GM21390 (cell line): ENCODE results near the gene AK2.
"Not testable (repeated sequence)": the region's sequence is repeated elsewhere in the genome, so short reads cannot be mapped to it uniquely, and the experiment has no call there.

Source experiments
- ATAC-seq: cut with Tn5 transposase; IDR thresholded peaks from one replicate; pipeline ENCODE4 v1.9.1; 2021; ENCODE audit not compliant: unreplicated experiment

Gene AK2

DNA sequence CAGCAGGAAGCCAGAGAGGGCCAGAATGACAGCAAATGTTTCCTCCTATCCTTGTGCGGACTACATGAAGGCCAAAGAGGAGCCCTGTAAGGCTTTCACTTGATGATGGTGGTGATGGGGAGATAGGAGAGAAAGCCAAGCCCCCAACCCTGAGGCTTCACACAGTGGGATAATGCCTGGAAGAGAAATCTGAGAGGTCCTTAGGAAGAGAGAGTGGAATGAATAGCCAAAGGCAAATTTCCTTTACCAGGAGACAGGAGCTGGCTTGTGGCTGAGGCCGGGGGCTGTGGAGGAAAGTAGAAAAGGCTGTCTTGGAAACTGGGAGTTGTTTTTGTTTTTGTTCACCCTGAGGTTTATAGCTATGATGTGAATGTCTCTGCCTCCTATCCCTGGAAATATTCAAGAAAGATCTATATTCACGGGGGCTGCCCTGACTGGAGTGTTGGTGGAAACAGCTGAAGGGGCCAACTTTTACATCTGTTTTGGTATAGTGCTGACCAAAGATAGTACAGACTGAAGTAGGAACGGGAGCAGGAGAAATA lies 59.1 kb downstream of the AK2 start:
- no peak for ATAC-seq

DNA sequence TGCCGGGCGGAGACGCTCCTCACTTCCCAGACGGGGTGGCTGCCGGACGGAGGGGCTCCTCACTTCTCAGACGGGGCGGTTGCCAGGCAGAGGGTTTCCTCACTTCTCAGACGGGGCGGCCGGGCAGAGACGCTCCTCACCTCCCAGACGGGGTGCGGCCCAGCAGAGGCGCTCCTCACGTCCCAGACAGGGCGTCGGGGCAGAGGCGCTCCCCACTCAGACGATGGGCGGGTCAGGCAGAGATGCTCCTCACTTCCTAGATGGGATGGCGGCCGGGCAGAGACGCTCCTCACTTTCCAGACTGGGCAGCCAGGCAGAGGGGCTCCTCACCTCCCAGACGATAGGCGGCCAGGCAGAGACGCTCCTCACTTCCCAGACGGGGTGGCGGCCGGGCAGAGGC lies 61.6 kb downstream of the AK2 start:
- ATAC-seq, result not testable (repeated sequence)

DNA sequence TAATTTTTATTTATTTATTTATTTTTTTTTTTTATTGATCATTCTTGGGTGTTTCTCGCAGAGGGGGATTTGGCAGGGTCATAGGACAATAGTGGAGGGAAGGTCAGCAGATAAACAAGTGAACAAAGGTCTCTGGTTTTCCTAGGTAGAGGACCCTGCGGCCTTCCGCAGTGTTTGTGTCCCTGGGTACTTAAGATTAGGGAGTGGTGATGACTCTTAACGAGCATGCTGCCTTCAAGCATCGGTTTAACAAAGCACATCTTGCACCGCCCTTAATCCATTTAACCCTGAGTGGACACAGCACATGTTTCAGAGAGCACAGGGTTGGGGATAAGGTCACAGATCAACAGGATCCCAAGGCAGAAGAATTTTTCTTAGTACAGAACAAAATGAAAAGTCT lies 63.2 kb downstream of the AK2 start:
- ATAC-seq, result not testable (repeated sequence)

DNA sequence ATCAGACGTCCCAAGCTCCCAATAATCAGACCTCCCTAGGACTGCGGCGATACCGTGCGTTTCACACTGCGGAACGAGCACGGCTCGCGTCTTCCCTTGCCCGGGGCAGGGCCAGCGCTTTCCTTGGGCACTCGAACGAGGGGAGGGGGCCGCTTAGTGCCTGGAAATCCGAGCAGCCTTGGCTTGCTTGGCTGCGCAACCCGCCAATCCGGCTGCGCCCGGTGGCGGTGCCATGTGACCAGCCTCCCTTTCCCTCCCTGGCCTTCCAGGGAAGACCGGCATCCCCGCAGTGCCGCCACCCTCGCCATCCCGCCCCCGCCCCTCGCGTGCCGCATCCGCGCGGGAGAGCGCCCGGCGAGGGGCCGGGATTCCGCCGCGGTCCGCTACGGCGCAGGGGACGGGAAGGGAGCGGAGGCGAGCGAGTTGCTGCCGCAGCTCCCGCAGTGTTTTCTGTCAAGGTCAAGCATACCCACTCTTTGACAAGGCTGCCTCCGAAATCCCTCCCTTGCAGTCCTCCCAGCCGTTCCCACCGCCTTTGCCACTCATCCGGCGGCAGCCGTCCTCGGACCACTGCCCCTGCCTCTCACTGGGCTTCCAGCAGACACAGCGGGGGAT lies 63.8 kb downstream of the AK2 start:
- ATAC-seq, result no peak

DNA sequence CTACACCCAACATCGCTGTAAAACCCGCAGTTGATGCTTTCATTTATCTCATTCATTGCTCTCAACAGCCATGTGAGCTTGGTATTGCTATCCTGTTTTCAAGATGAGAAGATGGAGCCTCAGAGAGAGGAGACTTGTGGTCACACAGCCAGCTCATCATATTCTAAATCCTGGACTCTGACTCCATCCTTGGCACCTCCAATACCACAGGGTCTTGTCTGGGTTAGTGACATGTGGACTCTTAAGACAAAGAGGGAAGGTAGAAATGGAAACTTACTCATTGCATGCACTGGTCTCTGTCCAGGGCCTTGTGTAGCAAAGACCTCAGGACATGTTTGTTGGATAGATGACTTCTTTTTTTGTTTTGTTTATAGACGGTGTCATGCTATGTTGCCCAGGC lies 65.1 kb downstream of the AK2 start:
- ATAC-seq, result no peak

DNA sequence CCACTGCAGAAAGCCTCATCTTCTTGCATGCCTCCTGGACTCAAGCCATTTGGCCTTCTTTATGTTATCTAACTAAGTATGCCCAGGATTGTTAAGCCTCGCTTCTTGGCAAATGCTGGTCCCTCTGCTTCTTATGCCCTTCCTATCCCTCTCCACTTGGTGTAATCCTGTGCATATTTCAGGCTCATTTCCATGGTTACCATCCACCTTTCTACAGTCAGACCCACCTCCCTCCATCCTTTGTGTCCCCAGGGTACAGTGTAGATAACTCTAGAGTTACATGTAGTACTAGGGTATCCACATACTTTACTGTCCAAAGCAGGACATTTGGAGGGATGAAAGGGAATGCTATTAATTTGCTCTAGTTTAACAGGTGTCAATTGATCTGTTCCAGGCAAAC lies 65.5 kb downstream of the AK2 start:
- no peak for ATAC-seq

DNA sequence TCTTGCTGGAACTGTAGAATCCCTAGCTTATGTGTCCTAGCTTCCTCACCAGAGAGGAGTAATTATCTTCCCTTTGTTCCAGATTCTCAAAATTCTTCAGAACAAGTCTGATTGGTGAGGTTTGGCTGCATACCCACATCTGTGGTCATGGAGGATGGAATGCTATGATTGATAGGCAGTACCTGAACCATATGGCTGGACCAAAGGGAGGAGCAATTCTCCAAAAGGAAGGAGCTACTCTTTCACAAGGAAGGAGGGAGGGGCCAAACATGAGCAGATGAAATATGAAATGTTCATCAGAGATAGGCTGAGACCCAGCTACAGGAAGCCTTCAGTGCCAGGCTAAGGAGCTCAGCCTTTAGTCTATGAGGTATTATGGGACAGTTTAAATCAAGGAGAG lies 67.1 kb downstream of the AK2 start:
- no peak for ATAC-seq

DNA sequence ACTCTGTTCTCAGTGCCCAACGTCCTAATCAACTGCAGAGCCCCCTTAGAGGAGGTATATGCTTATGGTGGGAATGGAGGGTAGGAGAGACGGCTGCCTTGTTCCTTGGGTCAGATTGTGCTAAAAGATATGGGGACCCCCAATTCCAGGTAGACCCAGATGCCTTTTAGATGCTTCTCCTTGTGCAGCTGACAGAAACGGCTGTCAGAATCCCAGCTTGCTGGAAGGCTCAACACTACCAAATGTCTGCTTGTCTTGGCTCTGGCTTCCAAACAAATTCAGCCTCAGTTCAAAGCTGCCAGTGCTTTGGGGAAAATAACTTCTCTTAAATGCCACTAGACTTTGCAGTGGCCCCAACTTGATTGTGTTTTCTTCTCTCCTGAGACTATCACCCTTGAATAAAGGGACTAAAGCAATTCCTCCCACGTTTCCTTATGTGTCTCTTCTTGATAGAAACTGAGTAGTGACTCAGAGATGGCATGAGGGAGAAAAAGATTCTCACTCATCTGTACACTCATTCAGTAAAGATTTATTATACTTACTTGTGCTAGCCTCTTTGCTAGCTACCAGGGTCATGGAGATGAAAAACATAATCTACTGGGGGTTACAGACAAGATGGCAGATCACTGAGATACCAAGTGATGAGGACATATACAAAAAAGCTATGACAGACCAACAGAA lies 68.7 kb downstream of the AK2 start:
- no peak for ATAC-seq

DNA sequence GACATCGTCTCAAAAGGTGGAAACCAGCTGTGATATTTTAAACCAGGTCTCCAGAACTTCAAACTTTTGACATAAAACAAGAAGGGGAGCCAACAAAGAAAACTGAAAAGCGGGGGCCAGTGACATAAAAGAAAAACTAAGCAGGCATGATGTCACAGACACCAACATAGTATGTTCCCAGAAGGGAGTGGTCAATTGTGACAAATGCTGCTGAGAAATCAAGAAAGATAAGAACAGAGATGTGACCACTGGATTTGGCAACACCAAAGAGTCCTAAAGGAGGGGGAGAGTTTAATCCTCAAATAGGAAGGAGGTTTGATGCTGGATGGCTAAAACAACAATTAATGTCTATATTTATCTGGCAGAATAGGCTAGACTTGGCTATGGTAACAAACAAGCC lies 69.8 kb downstream of the AK2 start:
- ATAC-seq, result no peak

DNA sequence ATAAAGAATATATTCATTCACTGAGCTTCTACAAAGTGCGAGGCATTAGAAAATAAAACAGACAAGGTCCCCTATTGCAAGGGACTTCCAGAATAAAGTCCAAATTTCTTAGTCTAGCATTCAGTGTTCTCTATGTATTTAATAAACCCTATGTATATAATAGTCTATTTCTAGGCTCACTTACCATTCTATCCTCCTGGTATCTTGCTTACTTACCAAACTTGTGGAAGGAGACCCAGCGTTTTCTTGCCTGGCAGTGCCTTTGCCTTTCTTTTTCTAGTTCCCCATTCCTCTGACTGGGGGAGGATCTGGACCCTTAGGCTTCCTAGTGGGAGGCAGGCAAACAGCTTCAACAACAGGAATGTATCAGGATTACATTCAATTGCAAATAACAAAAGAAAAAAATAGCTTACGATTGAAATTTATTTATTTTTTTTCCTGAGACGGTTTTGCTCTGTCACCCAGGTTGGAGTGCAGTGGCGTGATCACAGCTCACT lies 71.4 kb downstream of the AK2 start:
- no peak for ATAC-seq

DNA sequence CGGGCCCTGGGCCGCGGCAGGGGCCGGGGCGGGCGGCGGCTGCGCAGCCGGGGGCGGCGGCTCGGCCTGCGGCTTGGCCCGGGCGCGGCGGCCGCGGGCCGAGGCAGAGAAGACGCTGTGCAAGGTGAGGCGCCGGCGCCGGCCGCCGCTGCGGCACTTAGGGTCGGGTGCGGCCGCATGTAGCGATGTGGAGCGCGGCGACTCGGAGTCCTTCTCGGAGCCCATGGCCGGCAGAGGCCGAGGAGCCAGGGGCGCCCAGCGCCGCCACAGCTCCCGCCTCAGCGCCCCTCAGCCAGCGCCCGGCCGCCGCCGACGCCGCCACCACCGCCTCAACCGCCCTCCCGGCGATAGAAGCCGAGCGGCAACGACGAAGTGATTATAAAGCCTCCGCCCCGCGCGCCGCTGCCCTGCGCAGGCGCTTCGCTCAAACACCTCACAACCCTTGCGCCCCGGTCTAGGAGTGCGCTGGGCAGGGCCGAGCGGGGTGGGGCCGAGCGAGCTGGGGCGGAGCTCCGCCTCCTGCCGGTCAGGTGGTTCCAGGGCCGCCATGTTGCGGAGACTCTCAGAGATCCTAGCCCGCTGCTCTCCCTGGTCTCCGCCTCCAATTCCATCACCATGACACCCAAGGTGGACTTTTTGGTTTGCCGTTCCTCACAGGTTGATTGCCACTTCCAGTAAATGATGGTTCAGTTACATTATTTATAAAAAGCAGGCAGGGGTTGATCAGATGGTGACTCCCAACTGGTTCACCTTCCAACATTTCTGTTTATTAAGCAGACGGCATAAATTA lies 72.0 kb downstream of the AK2 start, which contains the start of gene RNF19B:
Gene RNF19B (minus strand): TSS at position 349 of the 790 bp plus-strand sequence. CDS start 124 bp downstream, at position 225.
- ATAC-seq, result peak; percentile 76

DNA sequence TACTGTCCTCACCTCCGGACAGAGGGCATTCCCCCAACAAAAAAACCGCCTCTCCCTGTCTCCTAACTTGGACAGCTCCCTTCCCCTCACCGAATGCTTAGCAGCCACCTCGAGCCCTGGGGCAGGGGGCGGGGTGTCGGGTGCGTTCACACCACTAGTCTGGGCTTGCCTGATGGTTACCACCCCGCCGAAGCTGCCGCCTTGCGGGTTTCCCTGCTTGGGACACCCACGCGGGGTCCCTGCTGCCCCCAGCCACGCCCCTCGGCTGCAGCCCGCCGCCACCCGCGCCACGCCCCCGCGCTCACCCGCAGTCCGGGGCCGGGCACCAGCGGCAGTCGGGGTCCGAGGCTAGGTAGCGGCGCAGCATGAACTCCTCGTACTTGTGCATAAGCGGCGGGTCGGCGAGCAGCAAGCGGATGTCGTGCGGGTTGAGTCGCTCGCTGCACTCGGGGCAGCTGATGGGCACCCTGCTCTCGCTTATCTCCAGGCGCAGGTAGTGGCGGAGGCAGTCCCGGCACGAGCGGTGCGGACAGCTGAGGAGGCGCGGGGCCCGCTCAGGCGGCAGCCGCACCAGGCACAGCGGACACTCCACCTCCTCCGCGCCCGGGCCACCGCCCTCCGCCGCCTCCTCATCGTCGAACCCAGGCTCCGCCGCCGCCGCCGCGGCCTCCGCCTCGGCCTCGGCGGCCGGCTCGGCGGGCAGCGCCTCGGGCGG lies 72.8 kb downstream of the AK2 start:
- ATAC-seq, result peak; percentile 15

DNA sequence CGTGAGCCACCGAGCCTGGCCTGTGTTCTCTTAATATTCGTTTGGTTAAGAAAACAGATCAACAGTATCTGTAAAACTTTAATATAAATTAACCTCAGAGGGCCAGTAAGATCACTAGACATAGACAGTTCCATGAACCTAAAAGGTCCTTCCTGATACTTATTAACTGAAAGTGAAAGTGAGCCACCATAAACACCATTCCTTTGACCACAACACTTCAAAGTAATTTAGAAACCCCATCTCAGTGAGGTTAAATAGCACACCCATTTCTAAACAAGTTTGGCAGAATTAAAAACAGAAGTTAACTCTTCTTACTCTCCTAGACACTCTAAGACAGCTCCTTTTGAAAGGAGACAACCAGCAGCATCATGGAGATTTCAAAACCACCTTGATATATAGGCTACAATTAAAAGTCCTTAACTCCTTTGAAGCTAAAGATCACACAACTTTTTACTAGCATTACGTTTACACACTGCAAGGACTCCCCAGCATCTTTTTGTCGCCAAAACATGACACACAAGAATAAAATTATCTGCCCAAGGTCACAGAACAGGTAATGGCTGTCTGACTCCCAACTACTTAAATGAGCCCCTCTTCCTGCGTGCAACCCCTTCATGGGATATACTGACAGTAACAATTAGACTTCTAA lies 74.3 kb downstream of the AK2 start:
- ATAC-seq, result peak; percentile 34

DNA sequence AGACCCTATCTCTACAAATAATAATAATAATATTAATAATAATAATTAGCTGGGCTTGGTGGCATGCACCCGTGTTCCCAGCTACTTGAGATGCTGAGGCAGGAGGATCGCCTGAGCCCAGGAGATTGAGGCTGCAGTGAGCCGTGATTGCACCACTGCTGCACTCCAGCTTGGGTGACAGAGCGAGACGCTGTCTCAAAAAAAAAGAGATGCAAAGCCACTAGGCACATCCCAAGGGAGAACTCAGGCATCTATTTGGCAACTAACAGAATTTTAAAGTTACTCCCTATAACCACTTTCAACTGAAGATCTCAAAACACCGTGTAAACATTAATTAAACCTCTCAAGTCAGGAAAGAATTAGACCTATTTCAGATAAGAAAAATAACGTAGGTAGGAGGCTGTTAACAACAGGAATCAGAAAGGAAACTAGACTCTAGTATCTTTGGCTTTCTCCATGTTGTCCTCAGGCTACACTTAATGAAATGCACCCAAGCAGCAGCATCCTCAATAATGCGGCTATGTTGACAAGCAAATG lies 75.8 kb downstream of the AK2 start:
- ATAC-seq, result no peak

DNA sequence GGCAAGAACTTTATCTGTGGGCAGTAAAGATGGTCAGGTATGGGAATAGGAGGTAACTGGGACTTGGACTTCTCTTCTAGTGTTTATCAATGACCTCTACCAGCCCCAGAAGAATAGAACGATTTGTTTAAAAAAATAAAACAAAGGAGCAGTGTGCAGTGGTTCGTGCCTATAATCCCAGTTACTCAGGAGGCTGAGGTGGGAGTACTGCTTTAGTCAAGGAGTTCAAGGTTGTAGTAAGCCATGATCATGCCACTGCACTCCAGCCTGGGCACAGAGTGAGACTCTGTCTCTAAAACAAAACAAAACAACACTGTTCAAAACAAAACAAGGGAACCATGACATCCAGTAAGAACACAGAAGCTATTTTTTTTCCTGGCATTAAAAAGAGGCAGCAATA lies 76.3 kb downstream of the AK2 start:
- ATAC-seq, result no peak

DNA sequence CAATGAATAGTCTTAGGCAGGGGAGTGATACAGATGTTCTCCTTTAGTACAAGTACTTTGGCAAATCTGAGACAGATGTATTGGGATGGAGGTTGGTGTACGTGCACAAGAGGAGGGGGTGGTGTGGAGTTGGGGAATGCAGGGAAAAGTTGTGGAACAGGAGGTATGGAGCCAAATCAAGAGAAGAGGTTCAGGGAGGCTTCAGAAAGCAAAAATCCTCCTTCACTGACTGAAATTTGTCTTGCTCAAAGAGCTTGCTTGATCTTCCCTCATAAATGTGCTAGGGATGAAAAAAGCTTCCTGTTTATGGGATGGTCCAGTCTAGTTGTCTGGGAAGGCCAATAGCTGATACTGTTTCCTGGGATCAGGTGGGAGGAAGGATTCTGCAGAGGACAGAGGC lies 77.9 kb downstream of the AK2 start:
- ATAC-seq, result no peak
